ENCODE results near the gene RTP3. TPM values are rescaled to one million over a fixed set of nuclear protein-coding genes. Genes with fewer than 3 reads are reported as not detected.
"Not testable (repeated sequence)": the region's sequence is repeated elsewhere in the genome, so short reads cannot be mapped to it uniquely, and the experiment has no call there.

RTP3 gene
- total RNA-seq, 2 donors from 2014 or later = not detected

DNA sequence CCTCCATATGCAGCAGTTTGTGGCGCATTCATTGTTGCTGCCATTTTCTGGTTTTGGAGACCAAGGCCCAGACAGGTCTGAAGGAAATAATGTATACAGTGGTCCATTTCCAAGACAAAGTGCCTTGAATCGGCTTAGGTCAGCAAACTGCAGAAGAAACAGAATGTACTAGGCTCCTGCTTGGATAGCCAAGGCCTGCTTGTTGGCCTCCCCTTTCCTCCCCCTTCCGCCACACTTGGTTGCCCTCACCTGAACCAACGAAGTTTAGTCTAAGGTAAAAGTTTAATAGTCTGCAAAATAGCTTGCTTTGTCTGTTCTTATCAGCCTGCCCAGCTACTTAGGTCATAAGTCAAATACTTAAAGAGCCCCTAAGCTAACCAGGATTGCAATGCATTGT, 12.0 kb upstream of the RTP3 start:
- DNase-seq (no peak), ATAC-seq (no peak)
- intact Hi-C loops (cut with DNase I, micrococcal nuclease) = loop anchor here (5.0 to 10.0 kb wide), 2 partner anchors 69 to 142 kb away; no protein-coding TSS in a partner anchor

DNA sequence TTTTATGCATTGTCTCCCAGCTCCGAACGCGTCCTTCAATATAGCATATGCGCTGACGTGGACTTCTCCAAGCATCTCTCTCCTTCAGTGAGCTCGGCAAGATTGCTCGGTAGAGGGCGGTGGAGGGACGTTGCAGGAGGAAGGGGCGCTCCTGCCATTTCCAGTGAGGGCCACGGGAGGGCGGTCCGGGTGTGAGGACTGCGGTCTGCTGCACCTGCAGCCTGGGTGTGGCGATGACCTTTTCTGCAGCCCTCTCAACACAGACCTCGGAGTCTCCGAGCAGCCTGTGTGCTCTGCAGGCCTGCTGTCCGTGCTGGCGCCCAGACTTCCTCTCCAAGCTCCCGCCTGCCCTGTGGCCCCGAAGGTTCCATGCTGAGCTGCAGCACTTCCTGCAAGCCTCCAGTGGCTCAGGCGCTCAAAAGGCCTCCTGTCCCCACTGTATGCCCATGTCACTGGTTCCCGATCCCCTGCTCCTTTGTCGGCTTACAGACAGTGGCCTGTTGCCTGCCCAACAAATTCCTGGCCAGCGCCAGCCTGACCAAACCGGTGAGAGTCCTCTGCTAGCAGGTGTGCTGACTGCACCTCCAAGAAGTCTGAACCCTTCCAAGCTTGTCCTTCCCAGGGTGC, 8.9 kb upstream of the RTP3 start:
- peak; percentile 95 for ATAC-seq
- intact Hi-C loops (cut with DNase I, micrococcal nuclease) = loop anchor here (5.0 to 10.0 kb wide), 2 partner anchors 66 to 138 kb away; no protein-coding TSS in a partner anchor
- DNase-seq = peak; percentile 93 to 99

DNA sequence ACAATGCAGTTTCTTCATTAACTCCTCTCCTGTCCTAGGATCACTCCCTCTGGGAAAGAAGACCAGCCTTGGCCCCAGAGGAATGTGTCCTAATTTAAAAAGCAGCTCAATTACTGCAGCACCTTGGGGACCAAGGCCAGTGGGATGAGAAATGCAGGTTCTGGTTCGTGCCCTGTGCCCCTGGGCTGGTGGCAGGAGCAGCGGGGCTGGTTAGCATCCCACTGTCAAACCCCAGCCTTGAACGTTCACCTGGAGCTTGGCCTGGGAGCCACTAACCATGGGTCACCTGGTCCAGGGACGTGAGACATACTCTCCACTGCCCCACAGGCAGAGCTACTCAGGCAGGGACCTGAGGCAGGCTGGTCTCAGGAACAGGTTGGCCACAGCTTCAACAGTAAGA, 8.4 kb upstream of the RTP3 start:
- ATAC-seq (no peak), DNase-seq (peak in 1 of 2 donors; percentile 9)
- intact Hi-C loops (cut with DNase I, micrococcal nuclease) = loop anchor here (5.0 to 10.0 kb wide), 2 partner anchors 65 to 138 kb away; no protein-coding TSS in a partner anchor

DNA sequence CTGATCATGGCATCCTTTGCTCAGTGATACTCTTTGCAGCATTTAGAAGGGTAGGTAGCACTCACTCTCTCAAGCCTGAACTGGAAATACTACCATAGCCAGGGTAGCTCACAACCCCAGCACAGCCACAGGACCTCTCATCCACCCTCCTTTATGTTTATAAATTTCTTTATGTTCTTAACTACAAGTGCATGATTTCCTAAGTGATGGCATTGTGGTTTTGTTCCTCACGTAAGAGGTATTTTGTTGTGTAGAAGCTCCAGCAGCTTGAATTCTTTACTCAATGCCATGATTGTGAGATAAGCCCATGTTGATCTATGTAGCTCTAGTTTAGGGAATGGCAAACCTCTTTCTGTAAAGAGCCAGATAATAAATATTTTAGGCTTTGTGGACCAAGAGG, 7.9 kb upstream of the RTP3 start:
- ATAC-seq (no peak), DNase-seq (no peak)
- intact Hi-C loops (cut with DNase I, micrococcal nuclease) = loop anchor here (5.0 to 10.0 kb wide), 3 partner anchors 55 to 137 kb away; no protein-coding TSS in a partner anchor

DNA sequence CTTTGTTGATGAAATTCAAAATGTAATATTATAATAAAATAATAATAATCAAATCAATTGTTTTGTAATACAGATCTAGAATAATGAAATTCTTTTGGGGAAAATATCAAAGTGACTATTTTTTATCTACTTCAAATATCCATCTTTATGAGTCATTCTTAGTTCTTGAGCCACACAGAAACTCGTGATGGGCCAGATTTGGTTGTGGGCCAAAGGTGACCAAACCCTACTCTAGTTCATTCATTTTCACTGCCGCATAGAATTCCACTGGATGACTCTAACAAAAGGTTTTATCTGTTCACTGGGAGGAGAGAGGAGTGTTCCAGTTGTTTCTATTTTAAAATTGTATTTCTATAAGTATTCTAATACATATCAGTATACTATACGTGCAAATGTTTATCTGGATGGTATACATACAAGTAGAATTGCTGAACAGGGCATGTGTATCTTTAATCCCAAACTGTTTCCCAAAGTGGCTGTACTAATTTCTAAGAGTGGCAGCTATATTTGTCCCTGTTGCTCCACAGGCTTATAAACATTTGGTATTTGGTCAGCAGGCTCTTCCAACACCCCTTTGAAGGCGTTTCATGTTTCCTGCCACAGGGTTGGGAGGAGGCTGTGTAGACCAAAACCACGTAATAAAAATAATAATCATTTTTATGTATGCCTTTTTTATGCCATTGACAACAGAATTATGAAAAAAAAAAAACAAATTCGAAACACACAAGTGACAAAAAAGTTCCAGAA, 7.3 kb upstream of the RTP3 start:
- intact Hi-C loops (cut with DNase I, micrococcal nuclease) = loop anchor here in 1 of 2 donors (10.0 kb wide), 1 partner anchor 54 kb away; no protein-coding TSS in a partner anchor
- ATAC-seq = no peak
- DNase-seq = no peak

DNA sequence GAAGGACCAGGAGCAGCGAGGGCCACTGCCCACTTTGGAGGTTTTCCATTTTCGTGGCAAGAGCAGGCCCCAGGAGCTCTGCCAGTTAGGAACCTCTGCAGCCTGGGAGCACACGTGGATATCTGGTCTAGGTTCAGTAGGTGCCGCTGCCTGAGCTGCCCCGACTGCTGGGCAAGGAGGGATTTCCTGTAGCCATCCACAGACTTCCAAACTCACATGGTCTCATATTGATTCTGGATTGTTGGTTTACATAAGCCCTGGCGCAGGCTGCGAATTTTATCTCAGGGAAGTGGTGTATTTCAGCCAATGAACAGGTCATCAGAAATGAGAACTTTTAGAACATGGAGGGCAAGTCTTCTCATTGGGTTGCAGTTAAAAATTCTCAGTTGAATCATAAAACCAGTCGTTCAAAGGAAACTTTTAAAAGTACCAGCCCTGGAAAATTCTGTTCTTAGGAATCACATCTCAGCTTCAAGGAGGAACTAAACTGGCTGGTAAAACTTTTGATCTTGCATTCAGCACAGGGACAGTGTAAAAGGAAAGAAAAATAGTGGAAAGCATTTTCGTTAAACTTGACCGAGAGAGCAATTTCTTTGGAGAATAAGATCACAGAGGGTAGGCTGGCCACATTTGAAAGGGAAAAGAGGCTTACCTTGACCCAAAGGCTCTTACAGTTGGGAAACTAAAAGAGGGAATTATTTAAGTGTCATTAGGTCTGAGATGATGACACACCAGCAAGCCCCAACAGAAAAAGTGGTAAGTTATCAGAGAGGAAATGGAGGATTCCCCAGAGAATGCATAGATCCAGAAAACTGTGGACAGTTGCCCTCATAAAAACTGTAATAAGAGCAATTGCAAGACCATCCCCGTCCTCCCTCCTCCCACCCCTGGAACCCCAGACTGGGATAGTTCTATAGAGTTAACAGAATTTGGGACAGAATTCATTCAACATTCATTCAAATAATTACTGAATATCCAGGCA, 6.4 kb upstream of the RTP3 start:
- intact Hi-C loops (cut with DNase I, micrococcal nuclease) = loop anchor here in 1 of 2 donors (10.0 kb wide), 1 partner anchor 53 kb away; no protein-coding TSS in a partner anchor
- DNase-seq (no peak), ATAC-seq (no peak)

DNA sequence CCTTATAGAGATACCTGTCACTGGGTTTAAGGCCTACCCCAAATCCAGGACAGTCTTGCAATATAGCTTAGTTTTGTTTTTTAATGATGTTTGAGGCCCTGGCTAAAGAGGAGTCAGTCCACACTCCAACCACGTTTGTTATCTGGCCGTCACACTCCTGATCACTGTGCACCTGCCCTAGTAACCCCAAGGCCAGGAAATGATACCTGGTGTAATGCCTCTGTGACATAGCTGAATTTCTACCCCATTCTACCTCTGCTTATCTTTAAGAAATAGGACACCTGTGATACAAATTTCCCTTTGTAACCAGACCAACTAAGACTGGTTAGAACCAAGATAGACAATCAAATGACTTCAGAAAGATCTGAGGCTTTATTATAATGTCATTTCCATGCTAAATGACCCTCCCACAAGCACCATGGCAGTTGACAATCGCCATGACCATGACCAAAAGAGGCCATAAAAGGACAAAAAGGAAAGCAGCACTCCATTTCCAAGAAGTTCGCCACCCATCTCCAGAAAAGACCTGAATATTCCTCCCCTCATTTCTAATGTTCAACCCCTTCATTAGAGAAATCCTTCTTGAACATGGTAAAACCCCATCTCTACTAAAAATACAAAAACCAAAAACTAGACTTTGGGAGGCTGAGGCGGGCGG, 4.8 kb upstream of the RTP3 start:
- intact Hi-C loops (cut with DNase I, micrococcal nuclease) = loop anchor here in 1 of 2 donors (10.0 kb wide), 1 partner anchor 52 kb away; no protein-coding TSS in a partner anchor
- ATAC-seq (no peak), DNase-seq (no peak)

DNA sequence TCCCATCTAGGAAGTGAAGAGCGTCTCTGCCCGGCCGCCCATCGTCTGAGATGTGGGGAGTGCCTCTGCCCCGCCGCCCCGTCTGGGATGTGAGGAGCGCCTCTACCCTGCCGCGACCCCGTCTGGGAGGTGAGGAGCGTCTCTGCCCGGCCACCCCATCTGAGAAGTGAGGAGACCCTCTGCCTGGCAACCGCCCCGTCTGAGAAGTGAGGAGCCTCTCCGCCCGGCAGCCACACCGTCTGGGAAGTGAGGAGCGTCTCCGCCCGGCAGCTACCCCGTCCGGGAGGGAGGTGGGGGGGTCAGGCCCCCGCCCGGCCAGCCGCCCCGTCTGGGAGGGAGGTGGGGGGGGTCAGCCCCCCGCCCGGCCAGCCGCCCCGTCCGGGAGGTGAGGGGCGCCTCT, 3.3 kb upstream of the RTP3 start:
- intact Hi-C loops (cut with DNase I, micrococcal nuclease) = loop anchor here in 1 of 2 donors (10.0 kb wide), 1 partner anchor 50 kb away; no protein-coding TSS in a partner anchor
- not testable (repeated sequence) for DNase-seq, ATAC-seq

DNA sequence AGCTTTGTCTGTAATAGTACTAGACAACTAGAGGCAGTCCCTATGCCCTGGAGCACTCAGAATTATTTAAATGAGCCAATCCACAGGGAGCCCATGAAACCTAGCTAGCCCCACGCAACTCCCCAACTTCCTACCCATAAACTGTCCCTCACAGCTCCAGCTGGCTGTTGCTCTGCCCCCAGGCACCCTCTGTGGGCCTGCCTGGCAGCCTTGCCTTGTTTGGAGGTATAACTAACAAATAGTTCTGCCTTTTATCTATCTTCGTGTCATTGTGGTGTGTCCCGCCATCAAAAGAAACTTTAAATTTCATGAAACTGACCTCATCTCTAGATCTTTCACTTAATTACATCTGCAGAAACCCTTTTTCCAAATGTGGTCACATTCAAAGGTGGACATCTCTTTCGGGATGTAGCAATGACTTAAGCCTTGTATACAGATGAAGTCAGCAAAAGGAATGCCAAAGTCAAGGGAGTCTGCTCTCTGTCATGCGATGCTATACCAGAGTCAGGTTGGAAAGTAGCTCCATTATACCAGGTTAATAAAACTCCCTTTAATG, 1.8 kb upstream of the RTP3 start:
- intact Hi-C loops (cut with DNase I, micrococcal nuclease) = loop anchor here in 1 of 2 donors (10.0 kb wide), 1 partner anchor 49 kb away; no protein-coding TSS in a partner anchor
- ATAC-seq (no peak), DNase-seq (no peak)

DNA sequence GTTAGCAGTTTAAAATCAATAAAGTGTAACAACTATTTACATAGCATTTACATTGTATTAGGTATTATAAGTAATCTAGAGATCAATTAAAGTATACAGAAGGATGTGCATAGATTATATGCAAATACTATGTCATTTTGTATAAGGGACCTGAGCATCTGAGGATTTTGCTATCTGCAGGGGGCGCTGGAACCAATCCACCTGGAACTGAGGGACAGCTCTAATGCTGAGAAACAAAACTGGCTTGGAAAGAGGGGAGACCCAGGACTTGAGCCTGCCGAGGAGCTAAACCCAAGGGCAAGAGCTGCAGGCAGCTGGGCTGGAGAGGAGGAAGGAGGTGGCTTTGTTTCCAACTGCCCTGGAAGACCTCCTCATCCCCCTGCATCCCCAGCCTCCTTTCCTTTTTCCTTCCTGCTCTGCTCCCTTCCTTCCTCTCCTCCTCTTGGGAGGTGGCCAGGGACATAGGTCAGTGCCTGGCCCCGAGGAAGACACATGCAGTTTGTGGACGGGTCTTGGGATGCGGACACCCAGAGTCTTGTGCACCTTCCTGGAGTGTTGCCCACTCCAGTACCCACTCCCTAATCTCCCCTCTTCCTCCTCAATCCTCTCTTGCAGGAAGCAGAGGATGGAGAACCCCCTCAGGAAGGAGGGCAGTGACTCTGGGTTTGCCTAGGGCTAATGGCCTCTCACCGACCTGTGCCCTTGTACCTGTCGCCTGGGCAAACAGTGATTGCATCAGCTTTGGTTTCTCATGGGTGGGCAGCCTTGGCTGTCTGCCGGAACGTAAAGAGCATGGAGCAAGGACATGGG, 825 bp upstream of the RTP3 start:
- DNase-seq (peak in 1 of 2 donors; percentile 63), ATAC-seq (no peak)
- intact Hi-C loops (cut with DNase I, micrococcal nuclease) = loop anchor here in 1 of 2 donors (10.0 kb wide), 1 partner anchor 48 kb away; no protein-coding TSS in a partner anchor

DNA sequence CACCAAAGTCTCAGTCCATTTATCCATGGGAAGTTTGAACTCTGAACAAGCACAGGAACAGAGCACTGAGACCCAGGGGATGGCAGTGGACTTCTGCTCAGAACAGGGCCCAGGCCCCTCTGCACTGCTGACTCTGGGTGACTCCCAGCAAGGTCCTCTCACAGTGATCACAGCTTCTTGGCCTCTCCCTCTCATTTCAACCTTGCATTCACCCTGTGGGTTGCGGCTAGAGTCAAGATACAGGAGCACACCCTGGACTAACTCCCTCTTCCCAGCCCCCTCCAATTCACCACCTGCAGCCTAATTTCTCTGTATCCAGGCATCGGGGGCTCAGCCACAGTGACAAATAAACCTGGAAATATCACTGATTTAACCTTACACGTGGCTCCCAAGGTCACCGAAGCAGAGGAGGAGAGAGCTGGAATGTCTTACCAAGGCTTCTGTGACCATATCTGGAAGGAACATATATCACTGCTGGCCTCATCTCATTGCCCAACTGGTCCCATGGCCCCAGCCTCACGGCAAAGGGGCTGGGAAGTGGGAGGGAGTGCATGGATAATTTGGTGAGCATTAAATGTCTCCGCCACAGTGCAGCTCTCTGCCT, 1.2 kb downstream of the RTP3 start:
- ATAC-seq (no peak), DNase-seq (no peak)
- intact Hi-C loops (cut with DNase I, micrococcal nuclease) = loop anchor here in 1 of 2 donors (10.0 kb wide), 1 partner anchor 46 kb away; no protein-coding TSS in a partner anchor

DNA sequence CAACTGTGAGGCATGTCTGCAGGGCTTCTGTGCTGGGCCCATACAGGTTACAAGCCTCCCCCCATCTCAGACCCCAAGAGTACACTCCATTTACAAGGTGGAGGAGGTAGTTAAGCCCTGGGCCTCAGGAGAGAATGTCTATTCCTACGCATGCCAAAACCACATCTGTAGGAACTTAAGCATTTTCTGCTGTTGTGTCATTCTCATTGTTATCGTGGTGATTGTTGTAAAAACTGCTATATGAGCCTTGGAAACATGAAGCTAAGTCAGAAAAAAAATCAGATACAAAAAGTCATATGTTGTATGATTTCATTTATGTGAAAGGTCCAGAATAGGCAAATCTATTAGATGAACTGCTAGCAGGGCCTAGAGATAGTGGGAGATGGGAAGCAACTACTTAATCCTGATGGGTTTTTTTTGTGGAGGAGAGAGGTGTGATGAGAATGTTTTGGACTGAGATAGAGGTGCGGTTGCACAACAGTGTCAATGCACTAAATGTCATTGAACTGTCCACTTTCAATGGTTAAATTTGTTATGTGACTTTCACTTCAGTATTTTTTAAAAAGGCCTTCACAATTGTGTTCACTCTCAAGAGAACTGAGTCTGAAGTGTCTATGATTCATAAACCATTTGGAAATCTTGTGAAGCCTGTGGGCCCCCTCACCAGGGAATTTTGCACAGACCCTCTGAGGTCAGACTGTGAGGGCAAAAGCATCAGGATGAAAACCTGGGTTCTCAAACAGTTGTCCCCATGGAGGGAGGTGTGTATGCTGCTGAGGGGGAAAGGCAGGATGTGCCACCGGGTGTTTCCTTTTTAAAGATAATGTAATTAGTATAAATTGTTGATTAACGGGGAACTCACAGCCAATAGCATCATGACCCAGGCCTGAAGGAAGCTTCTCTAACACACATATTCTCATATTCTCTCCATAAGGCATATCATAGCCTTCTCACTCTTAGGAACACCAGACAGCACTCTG, 3.2 kb downstream of the RTP3 start:
- ATAC-seq (no peak), DNase-seq (no peak)
- intact Hi-C loops (cut with DNase I, micrococcal nuclease) = no loop called here

DNA sequence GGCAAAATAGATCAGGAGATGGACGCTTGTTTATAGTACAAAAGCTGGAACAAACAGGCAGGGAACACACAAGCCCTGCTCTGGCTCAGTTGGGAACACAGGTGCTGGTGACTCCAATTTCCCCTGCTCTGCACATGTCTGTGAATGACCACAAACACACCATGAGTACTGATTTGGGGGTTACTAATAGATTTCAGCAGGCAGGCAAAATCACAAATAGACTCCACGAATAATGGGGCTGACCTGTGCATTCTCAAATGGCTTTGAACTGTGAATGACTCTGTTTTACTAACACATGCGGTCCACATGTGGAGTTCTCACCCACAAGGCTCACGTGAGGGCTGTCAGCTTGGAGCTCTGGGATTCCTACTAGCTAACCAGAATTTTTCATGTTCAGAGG, 3.9 kb downstream of the RTP3 start:
- intact Hi-C loops (cut with DNase I, micrococcal nuclease) = no loop called here
- ATAC-seq (no peak), DNase-seq (no peak)

DNA sequence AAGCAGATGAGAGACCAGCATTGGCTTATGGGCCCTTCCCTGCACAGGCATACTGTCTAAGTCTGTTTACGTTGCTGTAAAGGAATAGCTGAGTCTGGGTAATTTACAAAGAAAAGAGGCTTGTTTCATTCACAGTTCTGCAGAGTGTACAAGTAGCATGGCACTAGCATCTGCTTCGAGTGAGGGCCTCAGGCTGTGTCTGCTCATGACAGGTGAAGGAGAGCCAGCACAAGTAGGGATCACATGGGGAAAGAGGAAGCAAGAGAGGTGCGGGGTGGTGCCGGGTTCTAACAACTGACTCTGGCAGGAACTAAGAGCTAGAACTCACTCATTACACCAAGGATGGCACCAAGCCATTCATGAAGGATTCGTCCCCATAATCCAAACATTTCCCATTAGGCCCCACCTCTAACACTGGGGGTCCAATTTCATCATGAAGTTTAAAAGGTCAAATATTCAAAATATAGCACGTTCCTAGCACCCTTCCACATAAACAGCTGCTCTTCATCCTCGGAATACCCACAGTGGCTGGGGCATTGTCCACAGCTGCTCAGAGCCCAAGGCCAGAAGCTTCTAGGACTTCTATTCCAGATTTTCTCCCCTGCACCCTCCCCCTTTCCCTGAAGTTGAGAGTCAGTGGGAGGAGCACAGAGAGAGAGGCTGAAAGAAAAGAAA, 5.6 kb downstream of the RTP3 start:
- intact Hi-C loops (cut with DNase I, micrococcal nuclease) = no loop called here
- no peak for ATAC-seq

DNA sequence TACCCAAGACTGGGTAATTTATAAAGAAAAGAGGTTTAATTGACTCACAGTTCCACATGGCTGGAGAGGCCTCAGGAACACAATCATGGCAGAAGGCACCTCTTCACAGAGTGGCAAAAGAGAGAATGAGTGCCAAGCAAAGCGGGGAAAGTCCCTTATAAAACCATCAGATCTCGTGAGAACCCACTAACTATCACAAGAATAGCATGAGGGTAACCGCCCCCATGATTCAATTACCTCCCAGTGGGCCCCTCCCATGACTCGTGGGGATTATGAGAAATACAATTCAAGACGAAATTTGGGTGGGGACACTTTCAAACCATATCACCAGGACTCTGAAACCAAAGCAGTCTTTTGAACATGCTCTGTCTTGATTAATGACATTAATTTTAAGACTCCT, 7.0 kb downstream of the RTP3 start:
- ATAC-seq (no peak), DNase-seq (no peak)
- intact Hi-C loops (cut with DNase I, micrococcal nuclease) = no loop called here

More for the DNA sequence above, 5.6 kb downstream of the RTP3 start:
- no peak for DNase-seq

Data from left colon (tissue), 2 donors.